Measurements from ENCODE around the gene ACTRT3.

The ACTRT3 gene

DNA sequence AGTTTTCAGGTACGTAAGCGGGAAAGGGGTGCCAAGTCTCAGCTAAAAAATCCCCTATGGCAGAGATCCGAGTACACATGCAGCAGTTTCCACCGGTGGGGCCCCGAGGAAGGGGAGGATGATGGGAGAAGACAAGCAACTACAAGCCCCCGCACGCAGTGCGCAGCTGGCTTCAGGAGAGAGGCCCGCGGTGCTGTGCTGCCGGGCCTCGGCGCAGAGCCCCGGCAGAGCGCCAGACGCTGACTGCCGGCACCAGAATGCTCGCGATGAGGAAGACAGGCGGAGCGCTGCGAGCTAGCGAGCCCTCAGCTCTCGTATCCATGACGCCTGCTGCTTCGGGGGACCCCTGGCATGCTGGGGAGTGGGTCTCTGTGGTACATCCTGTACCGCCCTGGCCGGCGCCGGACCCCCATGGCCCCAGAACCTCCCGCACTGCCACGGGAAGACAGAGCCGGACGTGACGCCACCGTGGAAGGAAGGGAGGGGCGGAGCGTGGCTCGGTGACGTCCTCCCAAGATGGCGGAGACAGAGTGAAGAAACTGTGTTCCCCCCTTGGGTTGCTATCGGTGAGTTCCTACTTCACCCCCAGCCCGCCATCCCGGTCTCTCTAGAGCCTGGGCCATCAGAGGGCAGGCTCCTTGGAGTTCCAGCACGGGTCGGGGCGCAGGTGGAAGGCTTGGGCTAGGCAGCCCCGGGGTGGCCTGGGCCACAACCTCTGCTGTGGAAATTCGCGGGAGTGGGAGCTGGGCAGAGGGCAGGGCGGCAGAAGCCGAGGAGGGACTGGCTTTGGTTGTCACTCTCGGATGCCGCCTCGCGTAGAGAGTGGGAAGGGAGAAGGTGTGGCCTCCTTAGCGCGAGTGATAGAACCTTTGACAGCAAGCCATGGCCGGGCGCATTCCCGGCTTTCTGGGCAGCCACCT lies 3.8 kb upstream of the ACTRT3 start, which contains the start of gene MYNN:
TSS of gene MYNN (plus strand) at position 500 of the 920 bp plus-strand sequence. CDS start 900 bp downstream, outside the sequence.
- TF ChIP-seq, protein P1, sequence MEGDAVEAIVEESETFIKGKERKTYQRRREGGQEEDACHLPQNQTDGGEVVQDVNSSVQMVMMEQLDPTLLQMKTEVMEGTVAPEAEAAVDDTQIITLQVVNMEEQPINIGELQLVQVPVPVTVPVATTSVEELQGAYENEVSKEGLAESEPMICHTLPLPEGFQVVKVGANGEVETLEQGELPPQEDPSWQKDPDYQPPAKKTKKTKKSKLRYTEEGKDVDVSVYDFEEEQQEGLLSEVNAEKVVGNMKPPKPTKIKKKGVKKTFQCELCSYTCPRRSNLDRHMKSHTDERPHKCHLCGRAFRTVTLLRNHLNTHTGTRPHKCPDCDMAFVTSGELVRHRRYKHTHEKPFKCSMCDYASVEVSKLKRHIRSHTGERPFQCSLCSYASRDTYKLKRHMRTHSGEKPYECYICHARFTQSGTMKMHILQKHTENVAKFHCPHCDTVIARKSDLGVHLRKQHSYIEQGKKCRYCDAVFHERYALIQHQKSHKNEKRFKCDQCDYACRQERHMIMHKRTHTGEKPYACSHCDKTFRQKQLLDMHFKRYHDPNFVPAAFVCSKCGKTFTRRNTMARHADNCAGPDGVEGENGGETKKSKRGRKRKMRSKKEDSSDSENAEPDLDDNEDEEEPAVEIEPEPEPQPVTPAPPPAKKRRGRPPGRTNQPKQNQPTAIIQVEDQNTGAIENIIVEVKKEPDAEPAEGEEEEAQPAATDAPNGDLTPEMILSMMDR (IDR thresholded peaks at IDR 0.05; ENCODE audit: low read depth, low read length, missing control alignments) = no peak
- DNase-seq (ENCODE audit: extremely low read depth, low read depth) = peak; percentile 65
- H3K4me3 ChIP-seq (replicated peaks; ENCODE audit: low read depth, low read length) = peak within 1 kb of the TSS; percentile 69

DNA sequence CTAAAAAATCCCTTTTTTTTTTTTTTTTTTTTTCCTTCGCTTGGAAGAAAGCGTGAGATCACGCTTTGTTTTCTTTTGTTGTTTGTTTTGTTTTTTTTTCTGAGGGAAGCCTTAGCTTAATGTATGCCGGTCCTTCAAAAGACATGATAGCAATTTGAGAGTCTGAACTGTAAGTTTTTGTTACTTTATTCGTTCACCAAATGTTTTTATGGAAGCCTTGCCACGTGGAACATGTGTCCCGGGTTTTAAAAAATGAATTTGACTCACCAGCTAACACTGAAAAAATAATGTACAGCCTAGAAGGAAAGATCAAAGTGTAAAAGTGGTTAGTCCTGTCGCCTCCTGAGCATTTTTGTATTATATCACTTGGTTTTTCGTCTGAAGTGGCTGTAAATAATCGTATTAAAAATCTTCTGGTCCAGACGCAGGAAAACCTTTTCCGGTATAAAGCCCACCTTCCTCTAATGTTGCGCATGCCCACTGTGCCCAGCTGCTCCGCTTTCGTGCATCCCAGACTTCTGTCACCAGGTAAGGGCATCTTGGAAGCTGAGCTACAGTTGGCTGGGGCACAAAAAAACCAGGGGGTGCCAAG lies 3.0 kb upstream of the ACTRT3 start:
- DNase-seq (ENCODE audit: extremely low read depth, low read depth) = peak; percentile 55
- H3K4me3 ChIP-seq (replicated peaks; ENCODE audit: low read depth, low read length) = peak overlapping the region; percentile 69
- TF ChIP-seq, protein P1 (IDR thresholded peaks at IDR 0.05; ENCODE audit: low read depth, low read length, missing control alignments) = no peak

DNA sequence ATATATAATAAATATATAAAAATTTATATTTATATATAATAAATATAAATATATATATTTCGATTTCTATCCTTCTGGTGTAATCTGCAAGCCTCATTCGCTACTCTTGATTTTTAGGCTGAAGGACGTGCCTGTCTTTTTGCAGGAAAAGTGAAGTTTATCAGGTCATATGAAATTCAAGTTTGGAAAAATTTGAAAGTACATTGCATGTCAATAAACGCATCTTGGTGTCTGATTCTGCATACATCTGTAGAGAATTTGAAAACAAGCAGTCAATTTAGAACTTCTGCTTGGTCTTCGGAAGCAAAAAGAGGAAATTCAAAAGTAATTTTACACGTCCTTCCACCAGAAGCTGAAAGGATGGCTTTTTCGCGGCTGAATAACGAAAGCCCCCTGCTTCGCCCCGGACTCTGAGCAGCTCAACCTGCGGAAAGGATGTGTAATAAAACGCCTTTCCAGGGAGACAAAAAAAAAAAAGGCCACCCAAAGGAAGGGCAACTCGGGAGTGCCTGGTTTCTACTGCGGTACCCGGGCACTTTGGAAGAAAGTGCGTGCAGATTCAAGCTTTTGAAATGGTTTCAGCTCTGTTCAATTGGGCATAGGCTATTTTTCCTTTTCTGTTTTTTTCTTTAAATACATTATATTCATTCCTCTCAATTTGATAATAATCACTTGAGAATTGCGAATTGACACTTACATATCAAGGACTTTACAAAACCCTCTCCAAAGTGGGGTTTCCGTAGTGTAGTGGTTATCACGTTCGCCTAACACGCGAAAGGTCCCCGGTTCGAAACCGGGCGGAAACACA lies 2.3 kb upstream of the ACTRT3 start:
- TF ChIP-seq, protein P1 (IDR thresholded peaks at IDR 0.05; ENCODE audit: low read depth, low read length, missing control alignments) = no peak
- H3K4me3 ChIP-seq (replicated peaks; ENCODE audit: low read depth, low read length) = peak overlapping the region; percentile 69
- DNase-seq (ENCODE audit: extremely low read depth, low read depth) = peak; percentile 72

DNA sequence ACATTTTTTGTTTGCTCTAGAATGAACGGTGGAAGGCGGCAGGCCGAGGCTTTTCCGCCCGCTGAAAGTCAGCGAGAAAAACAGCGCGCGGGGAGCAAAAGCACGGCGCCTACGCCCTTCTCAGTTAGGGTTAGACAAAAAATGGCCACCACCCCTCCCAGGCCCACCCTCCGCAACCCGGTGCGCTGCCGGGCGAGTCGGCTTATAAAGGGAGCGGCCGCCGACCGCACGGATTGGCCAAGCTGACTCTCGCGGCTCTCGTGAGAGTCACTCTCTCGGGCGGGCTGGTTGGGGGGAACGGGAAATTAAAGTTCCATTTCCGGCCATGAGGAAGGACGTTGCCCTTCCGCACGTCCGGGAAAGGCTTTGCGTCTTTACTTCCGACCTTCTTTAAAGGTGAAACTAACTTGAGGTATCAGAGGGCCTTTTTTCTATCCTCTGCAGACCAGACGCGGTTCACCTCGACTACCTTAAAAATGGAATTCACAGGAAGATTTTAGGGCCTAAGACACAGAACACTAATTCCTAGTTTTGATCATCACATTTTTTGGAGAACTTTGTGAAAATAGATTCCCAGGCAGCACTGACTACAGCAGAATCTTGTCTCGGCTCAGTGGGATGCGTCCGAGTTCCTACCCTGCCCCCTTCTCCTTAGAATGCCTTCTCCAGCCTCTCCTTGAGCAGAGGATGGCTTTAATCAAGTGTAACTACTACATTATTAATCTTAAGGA lies 4.3 kb downstream of the ACTRT3 start, which contains the start of gene TERC:
TSS of gene TERC (minus strand) at position 179 of the 731 bp plus-strand sequence.
- peak within 1 kb of the TSS; percentile 76 for H3K4me3 ChIP-seq (replicated peaks; ENCODE audit: low read depth, low read length)
- TF ChIP-seq, protein P1 (IDR thresholded peaks at IDR 0.05; ENCODE audit: low read depth, low read length, missing control alignments) = no peak
- DNase-seq (ENCODE audit: extremely low read depth, low read depth) = peak; percentile 62

DNA sequence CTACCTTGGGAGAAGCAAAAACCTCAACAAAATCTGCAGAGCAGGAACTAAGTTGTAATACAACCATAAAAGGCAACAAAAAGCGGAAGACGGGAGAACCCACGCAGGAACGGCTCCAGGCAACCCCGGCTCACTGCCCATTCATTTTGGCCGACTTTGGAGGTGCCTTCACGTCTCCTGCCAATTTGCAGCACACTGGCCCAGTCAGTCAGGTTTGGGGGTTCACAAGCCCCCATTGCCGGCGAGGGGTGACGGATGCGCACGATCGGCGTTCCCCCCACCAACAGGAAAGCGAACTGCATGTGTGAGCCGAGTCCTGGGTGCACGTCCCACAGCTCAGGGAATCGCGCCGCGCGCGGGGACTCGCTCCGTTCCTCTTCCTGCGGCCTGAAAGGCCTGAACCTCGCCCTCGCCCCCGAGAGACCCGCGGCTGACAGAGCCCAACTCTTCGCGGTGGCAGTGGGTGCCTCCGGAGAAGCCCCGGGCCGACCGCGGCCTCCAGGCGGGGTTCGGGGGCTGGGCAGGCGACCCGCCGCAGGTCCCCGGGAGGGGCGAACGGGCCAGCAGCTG lies 5.0 kb downstream of the ACTRT3 start:
- DNase-seq (ENCODE audit: extremely low read depth, low read depth) = no peak
- TF ChIP-seq, protein P1 (IDR thresholded peaks at IDR 0.05; ENCODE audit: low read depth, low read length, missing control alignments) = no peak
- peak overlapping the region; percentile 76 for H3K4me3 ChIP-seq (replicated peaks; ENCODE audit: low read depth, low read length)
